Right atrium auricular region (tissue), 2 donors: ENCODE data around the gene BNC2. TPM values are rescaled to one million over a fixed set of nuclear protein-coding genes. Genes with fewer than 3 reads are reported as not detected.

Experiments
- DNase-seq: peaks from one replicate; pipeline ENCODE4 v3.0.0-alpha.2; 2019; ENCODE audit warnings: low spot score
- H3K27ac ChIP-seq, 2 donors: fragments of 200-600 bp; sonication (generic); 1 replicate in 1 of 2; 2 replicates in 1 of 2; pipeline ENCODE4 v1.5.1; 2016 to 2019
- H3K27me3 ChIP-seq, 2 donors: fragments of 200-600 bp; sonication (generic); one replicate each; pipeline versions ENCODE4 v1.5.1 to v1.6.0; 2017 to 2019
- H3K36me3 ChIP-seq: fragments of 200-600 bp; sonication (generic); one replicate; pipeline ENCODE4 v1.5.1; 2016
- H3K4me1 ChIP-seq, 2 donors: fragments of 200-600 bp; sonication (generic); one replicate each; pipeline versions ENCODE4 v1.5.1 to v1.6.0; 2017 to 2019
- H3K4me3 ChIP-seq, 2 donors: fragments of 200-600 bp; sonication (generic); 1 replicate in 1 of 2; 2 replicates in 1 of 2; pipeline ENCODE4 v1.5.1; 2017 to 2019; ENCODE audit warnings: mild to moderate bottlenecking in 1 of 2, moderate library complexity in 1 of 2
- H3K9me3 ChIP-seq, 2 donors: fragments of 200-600 bp; sonication (generic); one replicate each; pipeline ENCODE4 v1.5.1; 2019
- CTCF ChIP-seq, 2 donors: fragments of 200-600 bp; sonication (generic); IDR thresholded peaks; one replicate each; pipeline ENCODE4 v1.5.1; 2019; ENCODE audit warnings: antibody characterized with exemption in 2 of 2
- total RNA-seq, 2 donors: library from RNA; depleted of rRNA; stranded (reverse); fragments of >200 nt; gene quantifications; one replicate each; pipeline ENCODE4 v1.1.0, GENCODE V29; 2016

BNC2 gene
- total RNA-seq, 2 donors from 2014 or later = 68.3 to 77.6 TPM

DNA sequence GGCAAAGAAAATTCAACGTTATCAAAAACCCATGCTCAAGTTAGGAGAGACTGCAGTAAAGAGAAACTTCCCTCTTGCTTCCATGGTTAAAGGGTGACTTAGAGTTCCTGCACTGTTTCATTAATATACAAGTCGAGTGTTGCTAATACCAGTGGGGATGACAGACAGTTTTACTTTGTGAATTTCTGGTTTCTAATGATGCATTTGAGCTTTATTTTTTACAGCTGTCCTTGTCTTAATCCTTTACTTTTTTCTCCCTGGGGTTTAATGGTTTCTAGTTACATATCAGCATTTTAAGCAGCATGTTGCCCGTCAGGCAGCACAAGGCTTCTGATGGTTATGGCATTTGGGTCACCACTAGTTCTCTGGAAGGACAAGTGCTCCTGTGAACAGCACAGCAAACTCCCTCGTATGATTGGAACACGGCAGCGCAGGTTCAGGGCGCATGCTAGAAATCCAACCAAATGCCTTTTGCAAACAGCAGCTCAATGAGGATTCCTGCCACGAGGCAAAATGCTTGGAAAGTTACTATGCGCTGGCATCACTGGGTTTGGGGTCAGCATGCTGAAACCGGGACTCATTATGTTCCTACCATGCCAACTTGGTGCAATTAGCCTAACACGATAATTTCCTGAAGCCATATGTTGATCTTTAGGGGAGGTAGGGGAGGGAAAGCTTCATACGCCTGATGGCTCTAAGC lies 463.8 kb downstream of the BNC2 start:
- DNase-seq = no peak
- H3K27ac ChIP-seq = no peak overlapping the region
- TF ChIP-seq CTCF (IDR thresholded peaks at IDR 0.05) = no peak
- H3K4me3 ChIP-seq = no peak overlapping the region
- no peaks in the 10 kb centered on the region for H3K4me1 ChIP-seq
- H3K36me3 ChIP-seq = no peaks in the 10 kb centered on the region
- no peaks in the 10 kb centered on the region for H3K9me3 ChIP-seq
- H3K27me3 ChIP-seq = no peaks in the 10 kb centered on the region

DNA sequence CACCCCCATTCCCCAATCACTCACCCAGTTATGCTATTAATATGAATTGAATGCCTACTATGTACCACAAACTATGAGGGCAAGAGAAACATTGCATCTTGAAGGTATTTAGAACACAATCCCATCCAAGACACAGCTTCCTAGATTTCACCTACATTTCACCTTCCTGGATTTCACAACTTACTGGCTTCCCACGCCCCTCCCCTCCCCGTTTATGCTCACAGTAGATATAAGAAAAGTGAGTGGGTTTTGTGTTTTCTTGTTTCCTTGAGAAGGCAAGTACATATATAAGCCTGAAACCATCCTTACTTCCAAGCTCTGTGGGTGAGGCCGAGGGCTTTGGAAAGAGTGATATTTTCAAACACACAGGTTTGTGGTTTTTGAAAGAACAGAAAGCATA lies 465.0 kb downstream of the BNC2 start:
- Histone ChIP-seq H3K4me1 (no peaks in the 10 kb centered on the region), H3K4me3 (no peak overlapping the region), H3K27ac (no peak overlapping the region), H3K27me3 (no peaks in the 10 kb centered on the region), H3K9me3 (no peaks in the 10 kb centered on the region), H3K36me3 (no peaks in the 10 kb centered on the region)
- no peak for DNase-seq
- TF ChIP-seq CTCF (IDR thresholded peaks at IDR 0.05) = no peak

GRCh38 chr9:16401701-16402100 lies 468.8 kb downstream of the BNC2 start:
- no peak for TF ChIP-seq CTCF (IDR thresholded peaks at IDR 0.05)
- Histone ChIP-seq H3K27me3 (no peaks in the 10 kb centered on the region), H3K9me3 (no peaks in the 10 kb centered on the region), H3K36me3 (no peaks in the 10 kb centered on the region), H3K4me3 (no peak overlapping the region), H3K27ac (no peak overlapping the region), H3K4me1 (no peaks in the 10 kb centered on the region)
- no peak for DNase-seq

DNA sequence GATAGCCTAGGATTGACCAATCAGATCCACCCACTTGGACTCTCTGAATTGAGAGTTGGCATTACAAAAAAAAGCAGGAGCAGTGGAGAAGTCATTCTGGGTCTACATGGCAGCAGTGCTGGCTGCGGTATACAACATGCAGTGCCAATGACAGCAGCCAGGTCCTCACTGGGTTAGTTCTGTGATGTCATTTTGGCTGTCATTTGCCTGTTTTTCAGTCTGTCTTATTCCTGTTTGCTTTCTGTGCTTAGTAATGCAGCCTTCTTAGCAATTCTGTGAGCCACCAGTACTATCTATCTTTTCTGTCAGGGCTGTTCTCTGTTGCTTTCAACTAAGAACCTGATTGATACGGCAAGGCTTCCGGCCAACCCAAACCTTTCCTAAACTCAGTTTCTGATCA lies 471.8 kb downstream of the BNC2 start:
- DNase-seq = no peak
- no peaks in the 10 kb centered on the region for H3K4me1 ChIP-seq

DNA sequence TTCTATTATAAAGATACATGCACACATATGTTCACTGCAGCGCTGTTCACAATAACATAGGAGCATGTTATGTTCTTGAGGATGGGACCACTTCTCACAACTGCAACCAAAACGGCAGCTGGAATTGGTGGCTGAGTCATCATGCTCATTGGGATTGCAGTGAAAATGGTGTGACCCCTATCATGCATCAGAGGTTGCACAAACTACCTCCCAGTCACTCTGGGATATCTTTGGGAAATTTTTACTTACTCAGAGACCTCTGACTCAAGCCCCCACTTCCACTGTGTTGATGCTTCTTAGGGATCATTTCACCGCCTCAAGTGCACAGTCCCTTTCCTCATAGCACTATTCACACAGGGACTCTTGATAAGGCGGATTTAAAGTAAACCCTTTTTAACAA lies 474.1 kb downstream of the BNC2 start:
- DNase-seq = no peak
- Histone ChIP-seq H3K36me3 (no peaks in the 10 kb centered on the region), H3K4me1 (no peaks in the 10 kb centered on the region), H3K27me3 (no peaks in the 10 kb centered on the region), H3K9me3 (no peaks in the 10 kb centered on the region), H3K27ac (no peak overlapping the region), H3K4me3 (no peak overlapping the region)
- no peak for TF ChIP-seq CTCF (IDR thresholded peaks at IDR 0.05)

More for the DNA sequence above, 471.8 kb downstream of the BNC2 start:
- Histone ChIP-seq H3K9me3 (no peaks in the 10 kb centered on the region), H3K27ac (no peak overlapping the region), H3K27me3 (no peaks in the 10 kb centered on the region), H3K4me3 (no peak overlapping the region), H3K36me3 (no peaks in the 10 kb centered on the region)
- no peak for TF ChIP-seq CTCF (IDR thresholded peaks at IDR 0.05)

GRCh38 chr9:16391369-16391768 lies 479.1 kb downstream of the BNC2 start:
- no peaks in the 10 kb centered on the region for H3K4me1 ChIP-seq
- H3K27me3 ChIP-seq = no peaks in the 10 kb centered on the region
- H3K27ac ChIP-seq = no peak overlapping the region
- DNase-seq = no peak
- H3K9me3 ChIP-seq = no peaks in the 10 kb centered on the region
- no peaks in the 10 kb centered on the region for H3K36me3 ChIP-seq
- no peak for TF ChIP-seq CTCF (IDR thresholded peaks at IDR 0.05)
- no peak overlapping the region for H3K4me3 ChIP-seq
